ENCODE results near the gene A4GNT. TPM values are rescaled to one million over a fixed set of nuclear protein-coding genes. Genes with fewer than 3 reads are reported as not detected.

A4GNT gene
- total RNA-seq, 4 donors from 2014 or later: not detected

- TF ChIP-seq CTCF (IDR thresholded peaks at IDR 0.05; ENCODE audit: low read depth): no peak
Observed at GRCh38 chr3:138154534-138154933, 22.3 kb upstream of the A4GNT start.

GRCh38 chr3:138148503-138148902, 16.3 kb upstream of the A4GNT start:
- TF ChIP-seq CTCF (IDR thresholded peaks at IDR 0.05; ENCODE audit: low read depth): no peak

GRCh38 chr3:138140940-138141339, 8.8 kb upstream of the A4GNT start:
- TF ChIP-seq CTCF (IDR thresholded peaks at IDR 0.05; ENCODE audit: low read depth): no peak

- no peak for TF ChIP-seq CTCF (IDR thresholded peaks at IDR 0.05; ENCODE audit: low read depth)
Observed at GRCh38 chr3:138139691-138140090, 7.5 kb upstream of the A4GNT start.

- TF ChIP-seq CTCF (IDR thresholded peaks at IDR 0.05; ENCODE audit: low read depth): no peak
Observed at GRCh38 chr3:138137861-138138260, 5.7 kb upstream of the A4GNT start.

- TF ChIP-seq CTCF (IDR thresholded peaks at IDR 0.05; ENCODE audit: low read depth): no peak
Observed at GRCh38 chr3:138136201-138136600, 4.0 kb upstream of the A4GNT start.

- TF ChIP-seq CTCF (IDR thresholded peaks at IDR 0.05; ENCODE audit: low read depth): no peak
Observed at GRCh38 chr3:138135833-138136194, 3.6 kb upstream of the A4GNT start.
